Uterus (tissue), 4 donors: Measurements from ENCODE around the gene TJP2. TPM values are rescaled to one million over a fixed set of nuclear protein-coding genes. Genes with fewer than 3 reads are reported as not detected.
A peak's percentile ranks its signal among the peaks of the same experiment; 100 is the strongest.
"Not testable (repeated sequence)": the region's sequence is repeated elsewhere in the genome, so short reads cannot be mapped to it uniquely, and the experiment has no call there.

Experiments used
- DNase-seq, 2 donors: peaks; one replicate each; pipeline ENCODE4 v3.0.0-alpha.2; 2019 to 2020
- H3K27ac ChIP-seq, 2 donors: fragments of 200-600 bp; sonication (generic); 1 replicate in 1 of 2; 2 replicates in 1 of 2; pipeline ENCODE4 v1.5.1; 2016 to 2018
- H3K27me3 ChIP-seq, 2 donors: fragments of 200-600 bp; sonication (generic); one replicate each; pipeline ENCODE4 v1.5.1; 2018 to 2019; ENCODE audit warnings: control low read depth in 1 of 2
- H3K36me3 ChIP-seq, 2 donors: fragments of 200-600 bp; sonication (generic); one replicate each; pipeline ENCODE4 v1.5.1; 2019; ENCODE audit warnings: control low read depth in 1 of 2
- H3K4me1 ChIP-seq, 2 donors: fragments of 200-600 bp; sonication (generic); one replicate each; pipeline ENCODE4 v1.5.1; 2018 to 2019; ENCODE audit warnings: control low read depth in 1 of 2
- H3K4me3 ChIP-seq, 2 donors: fragments of 200-600 bp; sonication (generic); 1 replicate in 1 of 2; 2 replicates in 1 of 2; pipeline ENCODE4 v1.5.1; 2018 to 2019; ENCODE audit warnings: mild to moderate bottlenecking in 1 of 2
- H3K9me3 ChIP-seq, 2 donors: fragments of 200-600 bp; sonication (generic); one replicate each; pipeline ENCODE4 v1.5.1; 2019; ENCODE audit warnings: control low read depth in 1 of 2
- POLR2A ChIP-seq, 2 donors: fragments of 450-650 bp; IDR thresholded peaks; one replicate each; pipeline ENCODE4 v1.6.1; 2016; ENCODE audit warnings: antibody characterized with exemption in 2 of 2, mild to moderate bottlenecking in 1 of 2, moderate library complexity in 1 of 2
- intact Hi-C: fragments of 100-400 bp; cut with DNase I; formaldehyde crosslinking; loops from one replicate; pipeline ENCODE4 v1.15.1; 2023; ENCODE audit warnings: low total_unique reads
- total RNA-seq, 4 donors: library from RNA; depleted of rRNA in 3 of 4; stranded (reverse); fragments of >200 nt in 3 of 4; gene quantifications; one replicate each; pipeline versions ENCODE4 v1.1.0 to v1.2.4, GENCODE V29; 2014 to 2023
- TF ChIP-seq, protein P1 (sequence below), 4 experiments: fragments of 200-600 bp in 2 of 4; fragments of 450-650 bp in 2 of 4; sonication (generic) in 2 of 4; IDR thresholded peaks; one replicate each; pipeline ENCODE4 v1.5.1; 2016 to 2019; ENCODE audit warnings: antibody characterized with exemption in 4 of 4, mild to moderate bottlenecking in 2 of 4, moderate library complexity in 1 of 4
- donor health status: DM: yes; HTN: yes; CAD: no.

The TJP2 gene
- total RNA-seq, 4 donors from 2014 or later, result 38.6 to 110 (median 44.7) TPM

- TF ChIP-seq POLR2A (IDR thresholded peaks at IDR 0.05), result no peak
- TF ChIP-seq, protein P1, sequence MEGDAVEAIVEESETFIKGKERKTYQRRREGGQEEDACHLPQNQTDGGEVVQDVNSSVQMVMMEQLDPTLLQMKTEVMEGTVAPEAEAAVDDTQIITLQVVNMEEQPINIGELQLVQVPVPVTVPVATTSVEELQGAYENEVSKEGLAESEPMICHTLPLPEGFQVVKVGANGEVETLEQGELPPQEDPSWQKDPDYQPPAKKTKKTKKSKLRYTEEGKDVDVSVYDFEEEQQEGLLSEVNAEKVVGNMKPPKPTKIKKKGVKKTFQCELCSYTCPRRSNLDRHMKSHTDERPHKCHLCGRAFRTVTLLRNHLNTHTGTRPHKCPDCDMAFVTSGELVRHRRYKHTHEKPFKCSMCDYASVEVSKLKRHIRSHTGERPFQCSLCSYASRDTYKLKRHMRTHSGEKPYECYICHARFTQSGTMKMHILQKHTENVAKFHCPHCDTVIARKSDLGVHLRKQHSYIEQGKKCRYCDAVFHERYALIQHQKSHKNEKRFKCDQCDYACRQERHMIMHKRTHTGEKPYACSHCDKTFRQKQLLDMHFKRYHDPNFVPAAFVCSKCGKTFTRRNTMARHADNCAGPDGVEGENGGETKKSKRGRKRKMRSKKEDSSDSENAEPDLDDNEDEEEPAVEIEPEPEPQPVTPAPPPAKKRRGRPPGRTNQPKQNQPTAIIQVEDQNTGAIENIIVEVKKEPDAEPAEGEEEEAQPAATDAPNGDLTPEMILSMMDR (IDR thresholded peaks at IDR 0.05), result peak in 1 of 4 experiments; percentile 14
- Histone ChIP-seq H3K9me3 (no peaks in the 10 kb centered on the region), H3K4me3 (no peak overlapping the region), H3K36me3 (no peaks in the 10 kb centered on the region), H3K27me3 (no peaks in the 10 kb centered on the region), H3K27ac (no peak overlapping the region), H3K4me1 (no peaks in the 10 kb centered on the region)
- DNase-seq, result no peak
- intact Hi-C loops, result no loop called here
Observed at GRCh38 chr9:69157751-69158466, 16.2 kb upstream of the TJP2 start.

DNA sequence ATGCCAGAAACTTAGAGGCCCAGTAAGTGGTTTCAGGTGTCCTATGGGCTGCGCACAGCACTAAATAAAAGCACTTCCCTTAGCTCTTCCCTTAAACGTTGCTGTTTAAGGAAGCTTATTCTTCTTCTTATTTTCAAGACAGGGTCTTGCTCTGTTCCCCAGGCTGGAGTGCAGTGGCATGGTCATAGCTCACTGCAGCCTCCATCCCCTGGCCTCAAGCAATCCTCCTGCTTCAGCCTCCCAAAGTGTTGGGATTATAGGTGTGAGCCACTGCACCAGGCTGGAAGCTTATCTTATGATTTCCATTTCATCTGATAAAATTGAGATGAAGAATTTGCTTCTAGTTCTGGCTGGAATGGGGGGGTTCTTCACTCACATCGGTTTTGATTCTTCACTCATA is 15.6 kb upstream of the TJP2 start:
- intact Hi-C loops, result no loop called here
- H3K4me3 ChIP-seq, result no peak overlapping the region

GRCh38 chr9:69164573-69164972 is 9.5 kb upstream of the TJP2 start:
- H3K4me1 ChIP-seq, H3K27me3 ChIP-seq, H3K9me3 ChIP-seq, intact Hi-C loops, H3K27ac ChIP-seq, DNase-seq, H3K36me3 ChIP-seq, H3K4me3 ChIP-seq: not testable (repeated sequence)

More for the DNA sequence above, 15.6 kb upstream of the TJP2 start:
- H3K27me3 ChIP-seq, result no peaks in the 10 kb centered on the region
- DNase-seq, result no peak
- no peaks in the 10 kb centered on the region for H3K4me1 ChIP-seq
- H3K27ac ChIP-seq, result no peak overlapping the region
- TF ChIP-seq POLR2A (IDR thresholded peaks at IDR 0.05), result no peak
- TF ChIP-seq, protein P1 (IDR thresholded peaks at IDR 0.05), result no peak
- no peaks in the 10 kb centered on the region for H3K36me3 ChIP-seq
- no peaks in the 10 kb centered on the region for H3K9me3 ChIP-seq

GRCh38 chr9:69165581-69165980 is 8.5 kb upstream of the TJP2 start:
- DNase-seq, result no peak
- H3K36me3 ChIP-seq, result no peaks in the 10 kb centered on the region
- no peaks in the 10 kb centered on the region for H3K9me3 ChIP-seq
- no peak for TF ChIP-seq POLR2A (IDR thresholded peaks at IDR 0.05)
- TF ChIP-seq, protein P1 (IDR thresholded peaks at IDR 0.05), result no peak
- no peaks in the 10 kb centered on the region for H3K27me3 ChIP-seq
- intact Hi-C loops, result no loop called here
- H3K27ac ChIP-seq, result no peak overlapping the region
- H3K4me3 ChIP-seq, result no peak overlapping the region
- no peaks in the 10 kb centered on the region for H3K4me1 ChIP-seq

DNA sequence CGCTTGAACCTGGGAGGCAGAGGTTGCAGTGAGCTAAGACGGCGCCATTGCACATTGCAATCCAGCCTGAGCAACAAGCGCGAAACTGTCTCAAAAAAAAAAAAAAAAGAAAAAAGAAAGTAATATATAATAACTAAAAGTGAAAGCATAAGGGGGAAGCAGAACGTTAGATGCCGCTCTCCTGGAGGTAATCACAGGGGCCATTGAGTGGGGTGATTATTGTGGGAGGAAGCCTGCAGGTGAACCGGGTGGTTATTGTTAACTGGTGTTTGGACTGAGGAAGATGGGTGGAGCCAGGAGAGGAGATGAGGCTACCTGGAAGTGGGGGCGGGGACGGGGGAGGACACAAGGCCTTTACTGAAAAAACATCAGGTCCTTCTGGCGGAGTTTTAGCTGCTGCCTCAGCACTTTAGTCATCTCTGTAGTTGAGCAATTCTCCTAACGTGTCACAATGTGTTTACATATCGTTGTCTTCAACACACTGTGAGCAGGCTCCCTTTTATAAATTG is 5.3 kb upstream of the TJP2 start:
- no peak for DNase-seq
- Histone ChIP-seq H3K27ac (no peak overlapping the region), H3K27me3 (no peaks in the 10 kb centered on the region), H3K4me1 (peaks cover 0 to 6% of the 10 kb centered on the region in 2 donors), H3K9me3 (no peaks in the 10 kb centered on the region), H3K36me3 (no peaks in the 10 kb centered on the region), H3K4me3 (no peak overlapping the region)
- TF ChIP-seq, protein P1 (IDR thresholded peaks at IDR 0.05), result no peak
- no peak for TF ChIP-seq POLR2A (IDR thresholded peaks at IDR 0.05)
- intact Hi-C loops, result no loop called here
